PC-9 (cell line): Measurements from ENCODE around the gene USP9Y.

ENCODE experiments used
- EZH2 ChIP-seq: fragments of 200-600 bp; sonication (generic); IDR thresholded peaks from 2 replicates; pipeline ENCODE4 v1.8.0; 2017; ENCODE audit warnings: antibody characterized with exemption, low read depth
- TF ChIP-seq, protein P1 (sequence below): fragments of 200-600 bp; sonication (generic); conservative IDR thresholded peaks from 2 replicates; pipeline ENCODE4 v1.6.1; 2017; ENCODE audit warnings: mixed run types, antibody characterized with exemption, mild to moderate bottlenecking, moderate library complexity

DNA sequence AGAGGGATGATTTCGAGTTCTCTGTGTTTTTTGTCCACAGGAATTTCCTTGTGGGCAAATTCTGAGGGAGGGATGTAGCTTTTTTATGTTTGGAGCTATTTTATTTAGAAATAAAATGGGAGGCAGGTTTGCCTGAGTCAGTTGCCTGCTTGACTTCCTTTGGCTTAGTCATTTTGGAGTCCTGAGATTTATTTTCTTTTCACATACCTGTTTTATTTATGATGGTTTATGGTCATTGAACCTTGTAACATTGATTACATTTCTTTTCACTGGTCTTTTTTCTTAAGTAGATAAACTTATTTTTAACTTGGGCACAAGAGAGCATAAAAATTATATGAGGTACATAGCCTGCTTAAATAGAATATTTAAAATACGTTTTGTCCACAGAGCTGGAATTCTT is 12.7 kb upstream of the USP9Y start:
- TF ChIP-seq, protein P1, sequence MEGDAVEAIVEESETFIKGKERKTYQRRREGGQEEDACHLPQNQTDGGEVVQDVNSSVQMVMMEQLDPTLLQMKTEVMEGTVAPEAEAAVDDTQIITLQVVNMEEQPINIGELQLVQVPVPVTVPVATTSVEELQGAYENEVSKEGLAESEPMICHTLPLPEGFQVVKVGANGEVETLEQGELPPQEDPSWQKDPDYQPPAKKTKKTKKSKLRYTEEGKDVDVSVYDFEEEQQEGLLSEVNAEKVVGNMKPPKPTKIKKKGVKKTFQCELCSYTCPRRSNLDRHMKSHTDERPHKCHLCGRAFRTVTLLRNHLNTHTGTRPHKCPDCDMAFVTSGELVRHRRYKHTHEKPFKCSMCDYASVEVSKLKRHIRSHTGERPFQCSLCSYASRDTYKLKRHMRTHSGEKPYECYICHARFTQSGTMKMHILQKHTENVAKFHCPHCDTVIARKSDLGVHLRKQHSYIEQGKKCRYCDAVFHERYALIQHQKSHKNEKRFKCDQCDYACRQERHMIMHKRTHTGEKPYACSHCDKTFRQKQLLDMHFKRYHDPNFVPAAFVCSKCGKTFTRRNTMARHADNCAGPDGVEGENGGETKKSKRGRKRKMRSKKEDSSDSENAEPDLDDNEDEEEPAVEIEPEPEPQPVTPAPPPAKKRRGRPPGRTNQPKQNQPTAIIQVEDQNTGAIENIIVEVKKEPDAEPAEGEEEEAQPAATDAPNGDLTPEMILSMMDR = no peak
- no peak for TF ChIP-seq EZH2
